ENCODE data around the gene UBN2.

Gene UBN2

GRCh38 chr7:139341776-139342226, 110.8 kb downstream of the UBN2 start:
- no peak for DNase-seq (ENCODE audit: low read depth)
- no peak for TF ChIP-seq CTCF (IDR thresholded peaks at IDR 0.05; ENCODE audit: control insufficient read depth, extremely low read depth, insufficient read depth)
- H3K4me3 ChIP-seq (ENCODE audit: low read depth, low read length): peak overlapping the region; percentile 62

- no peak for TF ChIP-seq CTCF (IDR thresholded peaks at IDR 0.05; ENCODE audit: control insufficient read depth, extremely low read depth, insufficient read depth)
- no peak overlapping the region for H3K4me3 ChIP-seq (ENCODE audit: low read depth, low read length)
- DNase-seq (ENCODE audit: low read depth): no peak
Observed at GRCh38 chr7:139345042-139345441, 114.0 kb downstream of the UBN2 start.

GRCh38 chr7:139351027-139351426, 120.0 kb downstream of the UBN2 start:
- DNase-seq (ENCODE audit: low read depth): no peak
- no peak for TF ChIP-seq CTCF (IDR thresholded peaks at IDR 0.05; ENCODE audit: control insufficient read depth, extremely low read depth, insufficient read depth)

GRCh38 chr7:139354729-139355128, 123.7 kb downstream of the UBN2 start:
- no peak overlapping the region for H3K4me3 ChIP-seq (ENCODE audit: low read depth, low read length)
- no peak for TF ChIP-seq CTCF (IDR thresholded peaks at IDR 0.05; ENCODE audit: control insufficient read depth, extremely low read depth, insufficient read depth)
- no peak for DNase-seq (ENCODE audit: low read depth)

More at GRCh38 chr7:139351027-139351426, 120.0 kb downstream of the UBN2 start:
- H3K4me3 ChIP-seq (ENCODE audit: low read depth, low read length): no peak overlapping the region

- DNase-seq (ENCODE audit: low read depth): no peak
Observed at GRCh38 chr7:139355320-139355719, 124.3 kb downstream of the UBN2 start.

More at GRCh38 chr7:139355320-139355719, 124.3 kb downstream of the UBN2 start:
- TF ChIP-seq CTCF (IDR thresholded peaks at IDR 0.05; ENCODE audit: control insufficient read depth, extremely low read depth, insufficient read depth): no peak
- H3K4me3 ChIP-seq (ENCODE audit: low read depth, low read length): no peak overlapping the region

All from LNCaP clone FGC (cell line).